ENCODE results near the gene CGAS. TPM values are rescaled to one million over a fixed set of nuclear protein-coding genes. Genes with fewer than 3 reads are reported as not detected.
"Not testable (repeated sequence)": the region's sequence is repeated elsewhere in the genome, so short reads cannot be mapped to it uniquely, and the experiment has no call there.

CGAS gene
- 10 to 100 TPM in 1 of 3 donors, 1 to 10 TPM in 2; 4.0 to 11.7 (median 7.7) TPM for polyA plus RNA-seq

- Mint-ChIP-seq H3K36me3 (no peaks in the 10 kb centered on the region), H3K4me1 (peaks cover 33 to 35% of the 10 kb centered on the region in 2 donors), H3K27me3 (ENCODE audit: low read depth in 3 of 3) (peaks cover 0 to 5% (median 5%) of the 10 kb centered on the region in 3 donors), H3K9me3 (no peaks in the 10 kb centered on the region), H3K27ac (peak within 1 kb of the TSS; percentile 84 to 92 (median 88)), H3K4me3 (peak within 1 kb of the TSS; percentile 90 to 96 (median 92))
- peak; percentile 64 to 68 (median 65) for DNase-seq
Observed at GRCh38 chr6:73452107-73452461, at the start of gene CGAS. CGAS (minus strand) TSS chr6:73452297; CDS start chr6:73452181, 116 bp downstream.

- H3K9me3 Mint-ChIP-seq = no peaks in the 10 kb centered on the region
- H3K4me1 Mint-ChIP-seq = no peaks in the 10 kb centered on the region
- no peak for DNase-seq
- no peak overlapping the region for H3K27ac Mint-ChIP-seq
- H3K4me3 Mint-ChIP-seq = no peak overlapping the region
- H3K27me3 Mint-ChIP-seq (ENCODE audit: low read depth in 3 of 3) = peaks cover 0 to 2% (median 2%) of the 10 kb centered on the region in 3 donors
- peaks cover 3 to 21% (median 8%) of the 10 kb centered on the region in 3 donors for H3K36me3 Mint-ChIP-seq
Observed at GRCh38 chr6:73497915-73498314, 45.8 kb upstream of the CGAS start.

- no peaks in the 10 kb centered on the region for H3K27me3 Mint-ChIP-seq (ENCODE audit: low read depth in 3 of 3)
- no peak overlapping the region for H3K4me3 Mint-ChIP-seq
- no peaks in the 10 kb centered on the region for H3K9me3 Mint-ChIP-seq
- peaks cover 4 to 9% of the 10 kb centered on the region in 2 donors for H3K4me1 Mint-ChIP-seq
- peaks cover 5 to 37% (median 23%) of the 10 kb centered on the region in 3 donors for H3K36me3 Mint-ChIP-seq
- no peak for DNase-seq
- H3K27ac Mint-ChIP-seq = peak overlapping the region in 4 of 6 donors; percentile 13 to 45 (median 34)
Observed at GRCh38 chr6:73491377-73491776, 39.3 kb upstream of the CGAS start.

- peaks cover 0 to 1% (median 0%) of the 10 kb centered on the region in 3 donors for H3K27me3 Mint-ChIP-seq (ENCODE audit: low read depth in 3 of 3)
- H3K4me3 Mint-ChIP-seq = no peak overlapping the region
- peak overlapping the region in 1 of 6 donors; percentile 15 for H3K27ac Mint-ChIP-seq
- DNase-seq = no peak
- H3K4me1 Mint-ChIP-seq = peaks cover 4 to 9% of the 10 kb centered on the region in 2 donors
- H3K9me3 Mint-ChIP-seq = no peaks in the 10 kb centered on the region
- peaks cover 5 to 48% (median 31%) of the 10 kb centered on the region in 3 donors for H3K36me3 Mint-ChIP-seq
Observed at GRCh38 chr6:73487473-73487872, 35.4 kb upstream of the CGAS start.

GRCh38 chr6:73484438-73484837 is 32.3 kb upstream of the CGAS start:
- H3K4me3 Mint-ChIP-seq = no peak overlapping the region
- H3K4me1 Mint-ChIP-seq = no peaks in the 10 kb centered on the region
- H3K9me3 Mint-ChIP-seq = no peaks in the 10 kb centered on the region
- DNase-seq = no peak
- peaks cover 0 to 1% (median 0%) of the 10 kb centered on the region in 3 donors for H3K27me3 Mint-ChIP-seq (ENCODE audit: low read depth in 3 of 3)
- peak overlapping the region in 1 of 6 donors; percentile 28 for H3K27ac Mint-ChIP-seq
- H3K36me3 Mint-ChIP-seq = peaks cover 25 to 49% (median 36%) of the 10 kb centered on the region in 3 donors

- no peak for DNase-seq
- Mint-ChIP-seq H3K36me3 (peaks cover 20 to 34% (median 30%) of the 10 kb centered on the region in 3 donors), H3K27me3 (ENCODE audit: low read depth in 3 of 3) (peaks cover 0 to 1% (median 0%) of the 10 kb centered on the region in 3 donors), H3K4me3 (no peak overlapping the region), H3K9me3 (no peaks in the 10 kb centered on the region), H3K27ac (no peak overlapping the region), H3K4me1 (no peaks in the 10 kb centered on the region)
Observed at GRCh38 chr6:73481969-73482368, 29.9 kb upstream of the CGAS start.

GRCh38 chr6:73477407-73477806 is 25.3 kb upstream of the CGAS start:
- Mint-ChIP-seq H3K27me3 (ENCODE audit: low read depth in 3 of 3) (peaks cover 0 to 2% (median 0%) of the 10 kb centered on the region in 3 donors), H3K36me3 (peaks cover 25 to 33% (median 30%) of the 10 kb centered on the region in 3 donors), H3K27ac (no peak overlapping the region), H3K4me3 (no peak overlapping the region), H3K9me3 (no peaks in the 10 kb centered on the region), H3K4me1 (peaks cover 0 to 2% of the 10 kb centered on the region in 2 donors)
- DNase-seq = no peak

- H3K27ac Mint-ChIP-seq = no peak overlapping the region
- H3K9me3 Mint-ChIP-seq = no peaks in the 10 kb centered on the region
- peaks cover 0 to 2% (median 0%) of the 10 kb centered on the region in 3 donors for H3K27me3 Mint-ChIP-seq (ENCODE audit: low read depth in 3 of 3)
- no peak for DNase-seq
- peaks cover 6 to 7% of the 10 kb centered on the region in 2 donors for H3K4me1 Mint-ChIP-seq
- H3K36me3 Mint-ChIP-seq = peaks cover 22 to 33% (median 30%) of the 10 kb centered on the region in 3 donors
- H3K4me3 Mint-ChIP-seq = no peak overlapping the region
Observed at GRCh38 chr6:73476723-73477122, 24.6 kb upstream of the CGAS start.

- H3K27me3 Mint-ChIP-seq (ENCODE audit: low read depth in 3 of 3) = peaks cover 0 to 2% (median 0%) of the 10 kb centered on the region in 3 donors
- peak overlapping the region; percentile 14 to 85 (median 78) for H3K27ac Mint-ChIP-seq
- H3K36me3 Mint-ChIP-seq = peaks cover 10 to 28% (median 19%) of the 10 kb centered on the region in 3 donors
Observed at GRCh38 chr6:73471686-73472290, 19.7 kb upstream of the CGAS start.

GRCh38 chr6:73461537-73462350 is 9.6 kb upstream of the CGAS start, which contains the start of gene MTO1:
MTO1 (plus strand) TSS chr6:73461737; CDS start chr6:73461855, 118 bp downstream.
- H3K27ac Mint-ChIP-seq = peak within 1 kb of the TSS; percentile 91 to 100 (median 96)
- peak within 1 kb of the TSS; percentile 86 to 100 (median 93) for H3K4me3 Mint-ChIP-seq
- peaks cover 0 to 5% (median 4%) of the 10 kb centered on the region in 3 donors for H3K36me3 Mint-ChIP-seq
- H3K27me3 Mint-ChIP-seq (ENCODE audit: low read depth in 3 of 3) = peaks cover 9 to 14% (median 10%) of the 10 kb centered on the region in 3 donors
- DNase-seq = peak; percentile 87 to 88 (median 87)
- H3K4me1 Mint-ChIP-seq = peaks cover 34 to 47% of the 10 kb centered on the region in 2 donors
- no peaks in the 10 kb centered on the region for H3K9me3 Mint-ChIP-seq

More at GRCh38 chr6:73471686-73472290, 19.7 kb upstream of the CGAS start:
- H3K9me3 Mint-ChIP-seq = peaks cover 0 to 1% (median 0%) of the 10 kb centered on the region in 6 donors
- H3K4me1 Mint-ChIP-seq = peaks cover 17 to 19% of the 10 kb centered on the region in 2 donors
- no peak for DNase-seq
- H3K4me3 Mint-ChIP-seq = peak overlapping the region; percentile 18 to 65 (median 31)

- peak overlapping the region; percentile 30 to 100 (median 59) for H3K4me3 Mint-ChIP-seq
- no peak for DNase-seq
- H3K9me3 Mint-ChIP-seq = no peaks in the 10 kb centered on the region
- H3K27ac Mint-ChIP-seq = peak overlapping the region in 5 of 6 donors; percentile 62 to 92 (median 79)
- H3K36me3 Mint-ChIP-seq = no peaks in the 10 kb centered on the region
- H3K4me1 Mint-ChIP-seq = peaks cover 31 to 39% of the 10 kb centered on the region in 2 donors
- H3K27me3 Mint-ChIP-seq (ENCODE audit: low read depth in 3 of 3) = peaks cover 9 to 14% (median 10%) of the 10 kb centered on the region in 3 donors
Observed at GRCh38 chr6:73460056-73460455, 8.0 kb upstream of the CGAS start.

- Mint-ChIP-seq H3K27me3 (ENCODE audit: low read depth in 3 of 3) (peaks cover 9 to 14% (median 10%) of the 10 kb centered on the region in 3 donors), H3K4me3 (peak overlapping the region in 4 of 5 donors; percentile 29 to 100 (median 40)), H3K27ac (peak overlapping the region in 4 of 6 donors; percentile 16 to 92 (median 77)), H3K4me1 (peaks cover 31 to 36% of the 10 kb centered on the region in 2 donors)
- H3K36me3 Mint-ChIP-seq, DNase-seq, H3K9me3 Mint-ChIP-seq: not testable (repeated sequence)
Observed at GRCh38 chr6:73459474-73459873, 7.4 kb upstream of the CGAS start.

GRCh38 chr6:73455865-73456629 is 4.0 kb upstream of the CGAS start:
- H3K4me3 Mint-ChIP-seq = no peak overlapping the region
- DNase-seq = no peak
- H3K36me3 Mint-ChIP-seq = no peaks in the 10 kb centered on the region
- no peaks in the 10 kb centered on the region for H3K9me3 Mint-ChIP-seq
- H3K27me3 Mint-ChIP-seq (ENCODE audit: low read depth in 3 of 3) = peaks cover 0 to 4% (median 2%) of the 10 kb centered on the region in 3 donors
- no peak overlapping the region for H3K27ac Mint-ChIP-seq
- peaks cover 14 to 18% of the 10 kb centered on the region in 2 donors for H3K4me1 Mint-ChIP-seq

Data from immature natural killer cell (primary cell).